ENCODE measurements around the gene CD82. TPM values are rescaled to one million over a fixed set of nuclear protein-coding genes. Genes with fewer than 3 reads are reported as not detected.

The CD82 gene
- total RNA-seq, 1 donor from 2014 or later, result 60.6 TPM

DNA sequence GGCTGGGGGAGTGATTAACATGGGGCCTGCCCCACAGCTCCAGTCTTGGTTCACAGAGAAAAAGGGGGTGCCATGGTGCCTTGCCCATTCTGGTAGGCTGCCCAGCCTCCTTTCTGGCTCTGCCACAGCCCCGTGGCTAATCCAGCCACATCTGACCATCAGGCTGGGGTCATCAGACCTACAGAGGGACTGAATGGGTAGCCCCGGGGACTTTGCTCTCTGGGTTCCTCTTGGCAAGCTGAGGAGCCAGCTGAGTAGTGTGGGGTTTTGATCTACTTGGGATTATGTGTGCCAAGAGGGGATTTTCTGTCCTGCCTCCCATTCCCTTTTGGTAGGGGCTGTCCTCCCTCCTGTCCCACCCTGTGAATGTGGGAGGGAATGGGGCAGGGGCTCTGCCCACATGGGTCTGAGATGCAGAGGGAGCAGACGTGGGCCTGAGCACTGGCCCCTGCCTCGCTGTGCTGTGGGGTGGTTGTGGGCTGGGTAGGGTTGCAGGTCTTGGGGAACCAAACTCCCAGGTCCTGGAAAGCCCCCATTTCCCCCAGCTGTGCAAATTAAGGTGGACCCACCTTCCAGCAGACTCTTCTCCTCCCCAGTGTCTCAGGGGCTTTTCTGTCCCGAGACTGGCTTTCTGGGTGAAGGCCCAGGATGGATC, 32.0 kb downstream of the CD82 start:
- ATAC-seq (no peak), DNase-seq (ENCODE audit: low spot score) (no peak)

DNA sequence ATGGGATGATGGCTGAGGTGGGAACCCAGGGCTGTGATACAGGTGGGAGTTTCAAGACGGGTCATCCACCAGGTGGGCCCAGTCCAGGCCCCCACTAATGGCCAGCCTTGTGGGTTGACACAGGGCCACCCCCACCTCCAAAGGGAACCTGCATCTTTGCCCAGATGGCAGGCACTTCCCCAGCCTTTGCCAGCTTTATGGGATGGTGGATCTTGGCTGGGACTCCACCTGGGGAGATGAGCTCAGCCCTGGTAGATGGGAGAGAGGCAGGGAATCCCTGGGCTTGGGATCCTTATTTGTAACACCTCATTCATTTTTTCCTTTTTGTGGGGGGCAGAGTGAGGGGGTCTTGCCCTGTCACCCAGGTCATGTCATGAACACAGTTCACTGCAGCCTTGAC, 33.4 kb downstream of the CD82 start:
- DNase-seq (ENCODE audit: low spot score), result no peak
- ATAC-seq, result no peak

GRCh38 chr11:44600261-44600660, 34.8 kb downstream of the CD82 start:
- DNase-seq (ENCODE audit: low spot score) (no peak), ATAC-seq (no peak)

- no peak for DNase-seq (ENCODE audit: low spot score)
- ATAC-seq, result no peak
These were observed 35.4 kb downstream of the CD82 start for GRCh38 chr11:44600839-44601383.

DNA sequence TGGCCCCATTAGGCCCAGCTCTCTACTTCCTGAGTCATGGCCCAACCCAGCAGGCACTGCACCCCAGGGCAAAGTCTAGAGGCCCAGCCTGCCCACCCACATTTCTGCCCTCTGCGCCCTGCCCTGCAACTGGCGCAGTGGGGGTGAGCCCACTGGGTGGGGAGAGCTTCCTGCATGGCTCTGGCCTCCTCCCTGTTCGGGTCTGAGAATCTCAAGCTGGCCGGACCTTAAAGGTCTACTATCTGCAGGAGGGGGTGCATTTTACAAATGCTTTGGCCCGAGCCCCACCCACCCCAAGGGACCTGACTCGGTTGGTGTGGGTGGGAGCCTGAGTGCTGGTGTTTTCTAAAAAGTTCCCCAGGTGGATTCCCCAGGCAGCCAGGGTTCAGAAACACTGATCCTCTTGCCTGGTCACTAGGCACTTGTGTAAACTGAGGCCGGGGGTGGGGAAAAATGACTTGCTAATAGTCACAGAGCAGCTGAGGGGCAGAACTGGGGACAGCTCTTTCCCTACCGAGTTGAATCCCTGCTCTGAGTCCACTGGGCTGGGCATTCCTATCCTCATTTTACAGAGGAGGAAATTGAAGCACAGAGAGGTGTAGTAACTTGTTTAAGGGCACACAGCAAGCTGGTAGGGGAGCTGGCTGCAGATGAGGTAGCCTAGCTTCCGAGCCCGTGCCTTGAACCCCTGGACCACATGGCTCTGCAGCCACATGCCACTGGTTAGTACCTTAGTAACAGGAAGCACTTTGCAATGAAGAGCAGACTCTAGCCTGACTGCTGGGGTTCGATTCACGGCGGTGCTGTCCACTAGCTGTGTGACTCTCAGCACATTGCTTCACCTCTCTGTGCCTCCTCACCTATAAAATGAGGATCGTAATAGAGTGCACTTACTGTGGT, 36.3 kb downstream of the CD82 start:
- ATAC-seq, result no peak

GRCh38 chr11:44602891-44603310, 37.4 kb downstream of the CD82 start:
- no peak for ATAC-seq
- DNase-seq (ENCODE audit: low spot score), result no peak

More for the DNA sequence above, 36.3 kb downstream of the CD82 start:
- DNase-seq (ENCODE audit: low spot score), result no peak

GRCh38 chr11:44604171-44604581, 38.7 kb downstream of the CD82 start:
- ATAC-seq (no peak), DNase-seq (ENCODE audit: low spot score) (no peak)

DNA sequence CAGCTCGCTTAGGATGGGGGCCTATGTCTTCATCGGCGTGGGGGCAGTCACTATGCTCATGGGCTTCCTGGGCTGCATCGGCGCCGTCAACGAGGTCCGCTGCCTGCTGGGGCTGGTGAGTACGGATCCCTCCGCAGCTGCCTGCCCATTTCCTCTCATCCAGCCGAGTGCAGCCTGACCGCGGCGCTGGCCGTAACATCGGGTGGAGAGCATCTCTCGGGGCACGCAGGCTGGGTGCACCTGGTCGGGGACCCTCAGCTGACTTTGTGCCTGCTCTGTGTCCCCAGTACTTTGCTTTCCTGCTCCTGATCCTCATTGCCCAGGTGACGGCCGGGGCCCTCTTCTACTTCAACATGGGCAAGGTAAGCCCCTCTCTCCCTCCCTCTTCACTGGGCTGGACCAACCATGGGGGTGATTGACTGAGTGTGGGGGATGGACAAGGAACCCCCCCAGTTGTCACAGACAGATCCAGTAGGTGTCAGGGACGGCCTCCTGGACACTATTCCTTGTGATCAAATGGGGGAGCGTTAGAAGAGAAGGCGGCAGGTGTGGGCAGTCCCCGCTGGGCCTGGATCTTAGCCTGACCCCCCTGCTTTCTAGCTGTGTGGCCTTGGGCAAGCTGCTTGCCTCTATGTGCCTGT, 39.7 kb downstream of the CD82 start:
- ATAC-seq (no peak), DNase-seq (ENCODE audit: low spot score) (no peak)

DNA sequence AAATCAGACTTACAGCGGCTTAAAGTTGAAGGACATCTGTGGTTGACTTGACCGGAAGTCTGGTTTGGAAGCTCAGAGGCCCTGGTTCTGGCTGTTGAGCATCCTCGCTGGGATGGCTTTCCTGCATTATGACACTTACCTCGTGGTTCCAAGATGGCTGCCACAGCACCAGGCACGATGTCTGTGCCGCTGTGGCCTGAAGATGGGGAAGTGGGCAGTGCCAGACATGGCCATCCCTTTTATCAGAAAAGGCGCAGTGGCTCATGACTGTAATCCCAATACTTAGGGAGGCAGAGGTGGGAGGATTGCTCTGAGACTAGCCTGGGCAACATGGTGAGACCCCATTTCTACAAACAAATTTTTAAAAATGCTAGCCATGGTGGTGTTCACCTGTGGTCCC, 40.5 kb downstream of the CD82 start:
- ATAC-seq, result no peak
- no peak for DNase-seq (ENCODE audit: low spot score)

DNA sequence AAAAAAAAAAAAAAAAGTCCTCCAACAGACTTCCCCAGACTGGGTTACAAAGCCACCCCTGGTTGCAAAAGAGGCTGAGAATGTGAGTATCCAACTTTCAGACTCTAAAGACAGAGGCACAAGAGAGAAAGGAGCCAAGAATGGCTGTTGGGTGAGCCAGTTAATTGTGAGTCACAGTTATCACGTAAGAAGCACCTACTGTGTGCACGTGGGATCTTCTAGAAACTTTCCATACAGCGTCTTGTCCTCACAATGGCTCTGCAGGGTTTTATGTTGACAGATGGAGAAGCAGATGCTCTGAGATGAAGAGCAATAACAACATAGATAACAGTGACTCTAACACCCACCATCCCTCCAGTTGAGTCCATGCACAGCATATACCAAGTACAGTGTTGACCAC, 41.0 kb downstream of the CD82 start:
- no peak for ATAC-seq
- no peak for DNase-seq (ENCODE audit: low spot score)

GRCh38 chr11:44607319-44607962, 42.0 kb downstream of the CD82 start:
- DNase-seq (ENCODE audit: low spot score), result no peak
- no peak for ATAC-seq

GRCh38 chr11:44607987-44608386, 42.5 kb downstream of the CD82 start:
- DNase-seq (ENCODE audit: low spot score) (no peak), ATAC-seq (no peak)

DNA sequence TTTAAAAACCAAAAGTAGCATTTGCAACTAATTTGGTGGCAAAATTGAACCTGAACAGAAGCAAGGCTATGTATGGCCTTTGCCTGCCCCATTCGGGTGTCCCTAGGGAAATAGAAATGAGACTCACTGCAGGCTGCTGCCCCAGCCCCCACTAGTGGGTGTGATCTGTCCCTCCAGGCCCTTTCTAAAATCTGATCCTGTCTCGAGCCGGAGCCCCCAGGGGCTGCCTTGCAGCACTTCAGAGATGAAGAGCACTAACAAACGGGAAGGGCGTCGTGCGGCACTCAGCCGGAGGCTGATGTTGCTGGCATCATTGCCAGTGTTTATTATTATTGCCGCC, 43.2 kb downstream of the CD82 start:
- no peak for ATAC-seq

DNA sequence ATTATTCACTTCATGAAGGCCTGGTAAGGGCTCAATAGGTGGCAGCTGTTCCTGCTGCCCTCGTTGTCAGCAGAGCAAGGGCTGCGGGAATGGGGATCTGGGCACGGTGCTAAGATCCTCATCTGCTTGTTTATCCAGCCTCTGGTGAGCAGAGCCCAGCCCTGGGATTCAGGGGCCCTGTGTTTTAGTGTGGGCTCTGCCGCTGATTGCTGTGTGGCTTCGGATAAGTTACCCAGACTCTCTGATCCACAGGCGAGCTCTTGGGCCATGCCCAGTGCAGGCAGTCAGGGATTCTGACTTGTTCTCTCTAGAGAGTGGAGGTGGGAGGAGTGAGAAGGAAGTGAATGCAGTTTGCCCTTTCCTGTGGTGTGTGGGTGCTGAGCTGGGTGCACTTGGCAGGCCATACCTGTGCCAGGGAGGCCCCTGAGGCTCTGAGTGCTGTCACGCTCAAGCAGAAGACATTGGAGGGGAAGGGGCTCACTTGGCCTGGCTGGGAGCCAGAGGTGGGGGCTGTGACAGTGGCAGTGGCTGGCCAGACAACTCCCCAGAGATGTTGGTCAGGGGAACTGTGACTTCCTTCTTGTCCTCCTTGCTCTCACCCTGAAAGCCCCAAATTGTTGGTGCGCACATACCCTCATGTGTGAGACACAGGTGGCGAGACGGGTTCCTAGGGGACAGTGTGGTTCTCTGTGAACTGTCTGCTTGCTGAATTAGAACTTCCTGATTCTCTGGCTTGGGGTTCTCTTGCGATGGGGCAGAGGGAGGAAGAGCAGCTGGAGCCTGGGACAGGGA, 43.7 kb downstream of the CD82 start:
- DNase-seq (ENCODE audit: low spot score) (no peak), ATAC-seq (no peak)

More for the DNA sequence above, 43.2 kb downstream of the CD82 start:
- DNase-seq (ENCODE audit: low spot score), result no peak

GRCh38 chr11:44609783-44610155, 44.3 kb downstream of the CD82 start:
- DNase-seq (ENCODE audit: low spot score), result no peak
- ATAC-seq, result no peak

DNA sequence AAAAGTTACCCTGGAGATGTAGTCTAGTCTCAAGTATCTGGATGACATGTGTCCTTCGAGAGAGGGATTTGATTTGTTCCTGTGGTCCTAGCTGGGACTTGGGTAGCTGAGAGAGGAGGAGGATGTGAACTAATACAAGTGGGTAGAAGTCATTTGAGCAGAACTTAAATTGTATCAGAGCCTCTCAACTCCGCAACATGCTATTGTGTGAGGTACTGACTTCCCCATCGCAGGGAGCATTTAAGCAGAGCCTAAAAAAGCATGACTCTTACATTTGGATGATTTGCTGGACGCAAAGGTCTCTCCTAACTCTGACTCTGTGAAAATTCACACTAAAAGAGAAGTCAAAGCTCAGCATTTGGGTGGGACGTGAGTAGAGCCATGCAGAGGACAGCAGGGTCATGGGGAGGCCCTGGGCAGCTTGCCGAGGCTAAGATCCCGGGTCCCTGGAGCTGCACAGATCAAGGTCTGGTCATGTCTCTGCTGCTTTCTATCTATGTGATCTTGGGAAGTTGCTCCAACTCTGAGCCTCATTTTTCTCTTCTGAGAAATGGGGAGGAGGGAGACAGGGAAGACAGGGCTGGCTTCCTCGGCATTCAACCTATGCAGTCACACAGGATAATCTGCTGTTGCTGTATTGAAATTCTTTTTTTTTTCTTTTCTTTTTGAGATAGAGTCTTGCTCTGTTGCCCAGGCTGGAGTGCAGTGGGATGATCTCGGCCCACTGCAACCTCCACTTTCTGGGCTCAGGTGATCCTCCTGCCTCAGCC, 44.9 kb downstream of the CD82 start:
- DNase-seq (ENCODE audit: low spot score) (no peak), ATAC-seq (no peak)

DNA sequence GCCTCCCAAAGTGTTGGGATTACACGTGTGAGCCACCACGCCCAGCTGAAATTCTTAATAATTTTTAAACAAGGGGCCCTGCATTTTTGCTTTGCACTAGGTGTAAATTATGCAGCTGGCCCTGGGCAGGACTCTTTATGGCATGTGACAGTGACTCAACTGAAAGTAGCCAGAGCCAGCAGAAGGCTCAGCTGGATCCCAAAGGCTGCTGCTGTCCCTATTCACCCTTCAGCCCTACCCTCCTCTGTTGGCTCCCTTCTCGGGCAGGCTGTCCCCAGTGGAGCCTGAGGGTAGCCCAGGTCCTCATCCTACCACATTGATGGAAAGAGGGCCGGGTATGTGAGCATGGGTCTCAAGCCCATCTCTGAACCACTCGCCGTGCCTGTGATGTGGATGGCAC, 45.6 kb downstream of the CD82 start:
- ATAC-seq, result no peak

GRCh38 chr11:44611687-44612434, 46.4 kb downstream of the CD82 start:
- ATAC-seq (no peak), DNase-seq (ENCODE audit: low spot score) (no peak)

More for the DNA sequence above, 45.6 kb downstream of the CD82 start:
- no peak for DNase-seq (ENCODE audit: low spot score)

DNA sequence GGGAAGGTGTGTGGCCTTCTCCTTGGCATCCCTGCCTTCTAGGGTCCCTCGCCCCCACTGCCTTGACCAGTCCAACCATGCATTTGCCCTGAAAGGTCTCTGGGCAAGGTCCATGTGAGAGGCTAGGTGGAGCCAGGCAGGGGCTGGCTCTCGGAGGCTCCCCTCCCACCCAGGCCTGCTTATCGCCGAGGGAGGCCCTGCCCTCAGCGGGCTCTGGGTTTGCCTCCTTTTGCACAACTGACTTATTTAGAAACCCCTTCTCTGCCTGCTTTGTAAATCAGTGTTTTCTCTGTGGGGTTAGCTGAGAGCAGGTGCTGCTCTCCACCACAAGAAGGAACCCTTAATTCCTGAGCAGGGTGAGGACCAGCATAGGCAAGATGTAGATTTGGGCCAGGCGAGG, 47.7 kb downstream of the CD82 start:
- DNase-seq (ENCODE audit: low spot score), result no peak
- peak; percentile 45 for ATAC-seq
